DOHH2 (cell line): ENCODE results near the gene PRR15.

Experiments used
- H3F3A ChIP-seq: fragments of 200-600 bp; sonication (generic), shearing (Covaris generic); 2 replicates; pipeline ENCODE4 v1.6.0; 2016; ENCODE audit warnings: antibody characterized with exemption, mild to moderate bottlenecking; ENCODE audit not compliant: control insufficient read depth, insufficient read depth
- H3K27ac ChIP-seq: fragments of 200-600 bp; sonication (generic); 2 replicates; pipeline ENCODE4 v1.5.1; 2014; ENCODE audit warnings: low read depth, mild to moderate bottlenecking, low read length, moderate library complexity
- H3K27me3 ChIP-seq: fragments of 200-600 bp; sonication (generic); 2 replicates; pipeline ENCODE4 v1.6.1; 2014; ENCODE audit warnings: mild to moderate bottlenecking, low read length, mixed read lengths; ENCODE audit not compliant: control insufficient read depth
- H3K36me3 ChIP-seq: fragments of 200-600 bp; sonication (generic); 2 replicates; pipeline ENCODE4 v1.6.1; 2014; ENCODE audit warnings: mild to moderate bottlenecking, low read length, moderate library complexity, mixed read lengths; ENCODE audit not compliant: control insufficient read depth
- H3K4me1 ChIP-seq: fragments of 200-600 bp; sonication (generic); 2 replicates; pipeline ENCODE4 v1.6.1; 2014; ENCODE audit warnings: mild to moderate bottlenecking, low read length, mixed read lengths; ENCODE audit not compliant: control insufficient read depth
- H3K4me2 ChIP-seq: fragments of 200-600 bp; sonication (generic); 2 replicates; pipeline ENCODE4 v1.6.0; 2014; ENCODE audit warnings: mild to moderate bottlenecking, low read length, moderate library complexity
- H3K4me3 ChIP-seq: fragments of 200-600 bp; sonication (generic); 2 replicates; pipeline ENCODE4 v1.5.1; 2014; ENCODE audit warnings: mild to moderate bottlenecking, low read length, mixed read lengths
- H3K79me2 ChIP-seq: fragments of 200-600 bp; sonication (generic); 2 replicates; pipeline ENCODE4 v1.6.1; 2014; ENCODE audit warnings: mild to moderate bottlenecking, low read length, mixed read lengths; ENCODE audit not compliant: control insufficient read depth
- H3K9me2 ChIP-seq: fragments of 200-600 bp; sonication (generic); replicated peaks from 2 replicates; pipeline ENCODE4 v1.6.1; 2014; ENCODE audit warnings: mild to moderate bottlenecking, low read length, mixed read lengths; ENCODE audit not compliant: control insufficient read depth
- H3K9me3 ChIP-seq: fragments of 200-600 bp; sonication (generic); 2 replicates; pipeline ENCODE4 v1.6.1; 2014; ENCODE audit warnings: antibody characterized with exemption, low read length, mixed read lengths; ENCODE audit not compliant: control insufficient read depth, insufficient read depth
- H4K20me1 ChIP-seq: fragments of 200-600 bp; sonication (generic); 2 replicates; pipeline ENCODE4 v1.6.0; 2014; ENCODE audit warnings: low read depth, mild to moderate bottlenecking, antibody characterized with exemption, low read length, moderate library complexity; ENCODE audit not compliant: control insufficient read depth, insufficient read depth
- EZH2phosphoT487 ChIP-seq: fragments of 200-600 bp; sonication (generic); IDR thresholded peaks from 2 replicates; pipeline ENCODE4 v1.6.1; 2017; ENCODE audit warnings: borderline replicate concordance, mild to moderate bottlenecking, antibody characterized with exemption, low read length, moderate library complexity, mixed read lengths
- TF ChIP-seq, protein P1 (sequence below): fragments of 200-600 bp; sonication (generic); IDR thresholded peaks from one replicate; pipeline ENCODE4 v1.5.1; 2014; ENCODE audit warnings: antibody characterized with exemption, mild to moderate bottlenecking, low read depth, low read length; ENCODE audit not compliant: poor library complexity, severe bottlenecking

PRR15 gene

DNA sequence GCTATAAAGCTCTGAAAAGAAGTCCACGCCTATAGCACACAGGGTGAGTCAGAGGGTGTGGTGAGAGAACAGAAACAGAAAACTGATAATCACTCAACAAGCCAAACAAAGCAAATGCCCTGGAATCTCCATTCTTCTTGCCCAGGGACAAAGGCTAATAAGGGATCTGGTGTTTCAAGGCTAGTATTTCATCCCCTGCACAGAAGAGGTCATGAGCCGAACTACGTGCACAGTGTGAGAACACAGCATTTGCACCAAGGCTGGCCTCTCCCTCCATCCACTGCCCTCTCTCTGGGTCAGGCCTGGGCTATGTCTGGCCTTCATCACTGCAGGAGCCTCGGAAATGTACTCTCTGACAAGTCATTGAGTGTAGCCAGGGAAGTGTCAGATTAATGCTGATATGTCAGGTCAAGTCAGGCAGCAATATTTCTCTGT is 42.7 kb downstream of the PRR15 start:
- H3K4me1 ChIP-seq = no peaks in the 10 kb centered on the region
- TF ChIP-seq EZH2phosphoT487 = no peak
- no peaks in the 10 kb centered on the region for H3F3A ChIP-seq
- no peaks in the 10 kb centered on the region for H3K36me3 ChIP-seq
- H3K9me2 ChIP-seq = no peaks in the 10 kb centered on the region
- no peaks in the 10 kb centered on the region for H3K79me2 ChIP-seq
- no peak overlapping the region for H3K4me3 ChIP-seq
- H3K27me3 ChIP-seq = no peaks in the 10 kb centered on the region
- H3K27ac ChIP-seq = no peak overlapping the region
- H3K9me3 ChIP-seq = 0 out of 2 replicates have a peak, but pooled peaks cover 7% of the 10 kb centered on the region
- no peak overlapping the region for H3K4me2 ChIP-seq
- no peaks in the 10 kb centered on the region for H4K20me1 ChIP-seq

DNA sequence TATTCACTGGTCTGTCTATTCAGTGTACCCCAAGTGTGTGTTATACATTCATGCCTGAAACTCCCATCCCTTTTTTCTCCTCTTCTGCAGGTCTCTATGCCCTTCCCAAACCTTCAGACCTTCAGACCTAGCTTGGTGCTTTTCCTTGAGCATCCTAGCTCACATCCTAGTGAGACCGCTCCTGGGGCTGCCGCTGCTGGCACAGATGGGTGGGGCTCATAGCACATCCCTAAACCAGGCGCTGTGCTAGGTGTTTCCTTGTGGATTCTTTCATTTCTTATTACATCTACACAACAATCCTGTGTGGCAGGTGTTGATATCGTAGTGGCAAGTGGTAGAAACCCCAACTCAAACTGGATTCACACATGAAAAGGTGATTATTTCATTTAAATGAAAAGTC is 43.2 kb downstream of the PRR15 start:
- H4K20me1 ChIP-seq = no peaks in the 10 kb centered on the region
- no peaks in the 10 kb centered on the region for H3K36me3 ChIP-seq
- H3K79me2 ChIP-seq = no peaks in the 10 kb centered on the region
- no peaks in the 10 kb centered on the region for H3K27me3 ChIP-seq
- H3K9me3 ChIP-seq = 0 out of 2 replicates have a peak, but pooled peaks cover 7% of the 10 kb centered on the region
- H3K4me2 ChIP-seq = no peak overlapping the region
- no peak overlapping the region for H3K4me3 ChIP-seq
- H3F3A ChIP-seq = no peaks in the 10 kb centered on the region
- no peaks in the 10 kb centered on the region for H3K4me1 ChIP-seq
- no peak for TF ChIP-seq EZH2phosphoT487
- TF ChIP-seq, protein P1, sequence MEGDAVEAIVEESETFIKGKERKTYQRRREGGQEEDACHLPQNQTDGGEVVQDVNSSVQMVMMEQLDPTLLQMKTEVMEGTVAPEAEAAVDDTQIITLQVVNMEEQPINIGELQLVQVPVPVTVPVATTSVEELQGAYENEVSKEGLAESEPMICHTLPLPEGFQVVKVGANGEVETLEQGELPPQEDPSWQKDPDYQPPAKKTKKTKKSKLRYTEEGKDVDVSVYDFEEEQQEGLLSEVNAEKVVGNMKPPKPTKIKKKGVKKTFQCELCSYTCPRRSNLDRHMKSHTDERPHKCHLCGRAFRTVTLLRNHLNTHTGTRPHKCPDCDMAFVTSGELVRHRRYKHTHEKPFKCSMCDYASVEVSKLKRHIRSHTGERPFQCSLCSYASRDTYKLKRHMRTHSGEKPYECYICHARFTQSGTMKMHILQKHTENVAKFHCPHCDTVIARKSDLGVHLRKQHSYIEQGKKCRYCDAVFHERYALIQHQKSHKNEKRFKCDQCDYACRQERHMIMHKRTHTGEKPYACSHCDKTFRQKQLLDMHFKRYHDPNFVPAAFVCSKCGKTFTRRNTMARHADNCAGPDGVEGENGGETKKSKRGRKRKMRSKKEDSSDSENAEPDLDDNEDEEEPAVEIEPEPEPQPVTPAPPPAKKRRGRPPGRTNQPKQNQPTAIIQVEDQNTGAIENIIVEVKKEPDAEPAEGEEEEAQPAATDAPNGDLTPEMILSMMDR = no peak
- H3K9me2 ChIP-seq = no peaks in the 10 kb centered on the region
- H3K27ac ChIP-seq = no peak overlapping the region

DNA sequence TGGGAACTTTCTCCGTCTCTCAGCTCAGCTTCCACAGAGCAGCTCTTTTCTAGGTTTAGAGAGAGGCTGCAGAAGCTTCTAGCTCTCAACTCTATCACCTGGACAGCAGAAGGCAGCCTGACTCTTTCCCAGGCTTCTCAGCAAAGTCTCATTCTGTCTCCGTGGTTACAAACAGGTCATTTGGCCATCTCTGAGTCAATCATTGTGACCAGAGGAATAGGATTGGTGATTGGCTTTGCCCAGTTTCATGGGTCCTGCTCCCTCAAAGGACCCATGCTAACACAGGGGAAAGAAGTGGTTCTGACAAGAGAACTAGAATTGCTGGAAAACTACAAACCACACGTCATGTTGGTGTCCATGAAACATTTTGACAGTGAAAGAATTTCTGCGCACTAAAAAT is 43.6 kb downstream of the PRR15 start:
- Histone ChIP-seq H4K20me1 (no peaks in the 10 kb centered on the region), H3F3A (no peaks in the 10 kb centered on the region), H3K4me1 (no peaks in the 10 kb centered on the region), H3K9me2 (no peaks in the 10 kb centered on the region), H3K9me3 (0 out of 2 replicates have a peak, but pooled peaks cover 7% of the 10 kb centered on the region), H3K36me3 (no peaks in the 10 kb centered on the region), H3K4me2 (no peak overlapping the region), H3K27ac (no peak overlapping the region), H3K4me3 (no peak overlapping the region), H3K79me2 (no peaks in the 10 kb centered on the region), H3K27me3 (no peaks in the 10 kb centered on the region)
- TF ChIP-seq, protein P1 = no peak
- no peak for TF ChIP-seq EZH2phosphoT487

DNA sequence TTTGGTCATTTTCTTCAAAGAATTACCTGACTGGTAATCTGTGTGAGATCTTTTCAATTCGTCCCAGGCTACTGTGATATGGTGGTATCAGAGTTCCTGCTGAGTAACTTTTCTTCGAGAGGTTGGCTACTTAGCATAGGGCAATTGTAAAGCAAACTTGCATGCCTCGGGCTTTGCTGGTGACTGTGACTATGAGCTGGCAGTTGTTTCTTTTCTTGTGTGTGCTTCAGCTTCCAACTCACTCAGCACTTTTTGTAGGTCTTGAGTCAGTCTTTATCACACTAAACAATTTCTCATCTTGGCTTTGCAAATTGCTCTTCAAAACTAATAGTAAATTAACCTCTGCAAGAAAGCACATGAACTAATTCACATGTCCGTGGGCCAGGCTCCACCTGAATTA is 44.3 kb downstream of the PRR15 start:
- no peaks in the 10 kb centered on the region for H3K79me2 ChIP-seq
- TF ChIP-seq, protein P1 = no peak
- no peak for TF ChIP-seq EZH2phosphoT487
- H4K20me1 ChIP-seq = no peaks in the 10 kb centered on the region
- no peaks in the 10 kb centered on the region for H3K4me1 ChIP-seq
- no peaks in the 10 kb centered on the region for H3K27me3 ChIP-seq
- no peak overlapping the region for H3K4me2 ChIP-seq
- H3K9me2 ChIP-seq = no peaks in the 10 kb centered on the region
- H3K9me3 ChIP-seq = 0 out of 2 replicates have a peak, but pooled peaks cover 7% of the 10 kb centered on the region
- H3K36me3 ChIP-seq = no peaks in the 10 kb centered on the region
- no peak overlapping the region for H3K4me3 ChIP-seq
- H3F3A ChIP-seq = no peaks in the 10 kb centered on the region
- H3K27ac ChIP-seq = no peak overlapping the region
